ENCODE results near the gene ANO8.

The ANO8 gene

DNA sequence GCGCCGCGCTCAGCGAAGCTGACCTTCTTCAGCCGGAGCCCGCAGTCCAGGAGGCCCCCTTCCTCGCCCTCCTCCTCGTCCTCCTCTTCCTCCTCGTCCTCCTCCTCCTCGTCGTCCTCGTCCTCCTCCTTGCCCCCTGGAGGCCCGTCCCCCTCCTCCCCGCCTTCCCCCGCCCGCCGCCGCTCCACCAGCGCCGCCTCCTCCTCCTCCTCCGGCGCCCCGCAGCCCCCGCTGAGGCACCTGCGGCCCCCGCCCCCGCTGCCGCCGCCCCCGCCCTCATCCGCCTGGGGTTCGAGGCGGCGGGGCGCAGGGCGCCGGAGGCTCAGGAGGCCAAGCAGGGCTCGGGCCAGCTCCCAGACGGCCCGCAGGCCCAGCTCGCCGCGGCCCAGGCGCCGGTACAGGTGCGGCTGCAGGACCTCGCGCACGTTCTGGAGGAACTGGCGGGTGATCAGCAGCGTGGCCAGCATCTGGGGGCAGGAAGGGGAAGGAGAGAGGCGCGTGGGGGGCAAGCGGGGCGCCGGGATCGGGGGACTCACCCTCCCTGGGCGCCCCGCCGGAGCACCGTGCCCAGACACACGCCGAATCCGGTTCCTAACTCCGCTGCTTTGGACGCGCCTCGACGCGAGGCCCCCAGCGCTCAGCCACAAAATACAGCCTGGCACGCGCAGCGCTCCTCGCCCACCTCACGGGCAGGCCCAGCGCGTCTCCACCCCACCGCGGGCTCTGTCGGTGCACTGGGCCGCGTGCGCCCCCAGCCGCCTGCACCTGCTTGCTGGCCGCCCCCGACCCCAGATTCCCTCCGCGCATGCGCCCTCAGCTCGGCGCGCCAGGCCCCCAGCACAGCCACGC is 5.9 kb downstream of the ANO8 start:
- peak in 3 of 5 experiments; percentile 21 to 43 (median 40) for DNase-seq

- DNase-seq: peak; percentile 36 to 64 (median 43)
Measured at GRCh38 chr19:17327654-17328516, 6.8 kb downstream of the ANO8 start.

DNA sequence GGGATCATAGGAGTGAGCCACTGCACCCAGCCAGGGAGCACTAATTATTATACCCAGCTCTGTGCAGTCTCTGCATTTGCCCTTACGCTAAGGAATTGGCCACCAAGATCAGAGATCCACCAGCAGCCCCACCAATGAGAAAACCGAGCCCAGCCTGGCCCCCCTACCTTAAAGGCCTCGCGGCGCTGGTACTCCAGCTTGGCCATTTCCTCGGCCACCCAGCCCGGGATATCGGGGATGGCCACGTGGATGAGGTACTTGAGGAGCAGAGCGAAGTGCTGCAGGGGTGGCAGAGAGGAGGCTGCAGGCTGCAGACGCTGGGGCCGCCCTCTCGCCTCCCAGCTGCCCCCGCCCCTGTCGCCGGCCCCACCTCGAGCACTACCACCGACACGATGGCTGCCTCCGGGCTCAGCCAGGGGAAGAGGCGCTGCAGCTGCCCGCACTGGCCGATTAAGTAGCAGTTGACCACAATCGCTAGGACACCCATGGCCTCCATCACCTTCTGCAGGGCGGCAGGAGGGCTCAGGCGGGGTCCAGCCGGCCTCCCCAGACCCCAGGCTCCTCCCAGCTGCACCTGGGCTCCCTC is 7.5 kb downstream of the ANO8 start:
- no peak for DNase-seq

DNA sequence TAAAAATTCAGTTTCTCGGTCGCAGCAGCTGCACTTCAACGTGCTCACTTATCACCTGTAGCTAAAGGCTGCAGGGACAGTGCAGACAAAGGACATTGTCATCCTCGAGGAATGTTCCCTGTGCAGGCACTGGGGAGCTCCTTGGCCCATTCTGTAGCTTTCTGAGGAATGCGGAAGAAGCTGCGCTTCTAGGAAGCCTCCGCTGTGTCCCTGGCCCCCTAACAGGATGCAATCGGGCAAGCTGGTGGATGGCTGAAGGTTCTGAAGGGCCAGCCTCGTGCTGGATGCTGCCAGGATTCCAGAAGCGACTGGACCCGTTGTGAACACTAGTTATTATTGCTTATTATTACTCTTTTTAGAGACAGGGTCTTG is 8.1 kb downstream of the ANO8 start:
- DNase-seq: no peak

- no peak for DNase-seq
Measured at GRCh38 chr19:17325881-17326594, 8.6 kb downstream of the ANO8 start.

- no peak for DNase-seq
Measured at GRCh38 chr19:17325133-17325532, 9.5 kb downstream of the ANO8 start.

GRCh38 chr19:17324357-17325114 is 10.1 kb downstream of the ANO8 start:
- no peak for DNase-seq

DNA sequence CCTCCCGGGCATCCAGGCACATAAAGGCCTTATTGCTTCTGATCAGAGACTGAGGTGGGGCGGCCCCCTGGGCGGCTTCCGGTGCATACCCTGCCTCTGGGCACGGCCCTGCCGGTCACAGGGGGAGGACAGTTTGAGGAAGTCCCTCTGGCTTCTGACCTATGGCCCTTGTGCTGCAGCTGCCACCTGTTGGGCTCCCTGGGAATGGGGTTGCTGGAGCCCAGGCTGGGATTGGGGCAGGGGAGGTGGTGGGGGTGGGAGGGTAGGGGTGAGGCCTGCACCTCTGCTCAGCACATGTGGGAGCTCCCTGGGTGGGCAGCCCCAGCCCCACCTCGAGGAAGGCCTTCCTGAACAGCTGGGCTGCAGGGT is 10.7 kb downstream of the ANO8 start:
- no peak for DNase-seq

DNA sequence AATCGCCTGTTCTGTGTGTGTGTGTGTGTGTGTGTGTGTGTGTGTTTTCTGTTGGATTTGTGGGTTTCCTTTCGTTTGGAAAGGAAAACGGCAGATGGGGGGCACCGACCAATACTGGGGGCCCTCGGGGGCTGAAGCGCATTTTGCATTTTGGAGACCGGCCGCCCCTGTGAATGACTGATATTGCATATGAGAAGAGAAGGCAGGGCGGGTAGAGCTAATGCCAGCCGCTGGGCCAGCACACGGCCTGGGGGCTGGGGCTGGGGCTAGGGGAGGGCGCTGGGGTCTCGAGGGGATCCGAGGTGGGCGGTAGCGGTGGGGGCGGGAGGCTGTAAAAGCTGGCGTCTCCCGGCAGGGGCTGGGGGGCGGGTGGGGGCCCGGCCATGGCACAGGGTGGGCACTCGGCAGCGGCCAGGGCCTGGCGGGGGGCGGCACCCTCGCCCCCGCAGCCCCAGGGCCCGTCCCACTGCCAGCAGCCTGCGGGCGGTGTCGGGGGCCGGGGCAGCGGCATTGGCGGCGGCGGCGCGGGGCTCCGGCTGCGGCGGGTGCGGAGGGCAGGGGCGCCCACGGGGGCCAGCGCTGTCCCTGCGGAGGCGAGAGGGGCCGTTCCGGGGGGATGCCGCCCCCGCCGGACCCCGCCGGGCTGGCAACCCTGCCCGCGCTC is 11.2 kb downstream of the ANO8 start:
- no peak for DNase-seq

DNA sequence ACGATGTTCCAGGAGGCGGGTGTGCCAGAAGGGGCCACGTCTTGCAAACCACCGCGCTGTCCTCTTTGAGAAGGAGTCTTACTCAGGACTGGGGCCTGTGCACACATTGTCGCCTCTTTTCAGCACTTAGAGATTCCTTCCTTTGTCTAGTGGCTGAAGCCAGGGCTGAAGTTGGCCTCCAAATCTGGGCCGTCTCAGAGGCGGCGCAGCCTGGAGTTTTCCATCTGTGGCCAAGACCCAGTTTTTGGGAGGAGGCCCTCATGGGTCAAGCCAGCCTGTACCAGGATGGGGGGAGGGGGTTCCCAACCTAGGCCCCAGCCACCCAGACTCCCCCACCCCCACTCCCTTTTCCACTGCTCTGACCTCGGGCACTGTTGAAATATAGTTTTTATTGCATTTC is 11.8 kb downstream of the ANO8 start:
- no peak for DNase-seq

GRCh38 chr19:17321655-17322489 is 12.8 kb downstream of the ANO8 start:
- no peak for DNase-seq

DNA sequence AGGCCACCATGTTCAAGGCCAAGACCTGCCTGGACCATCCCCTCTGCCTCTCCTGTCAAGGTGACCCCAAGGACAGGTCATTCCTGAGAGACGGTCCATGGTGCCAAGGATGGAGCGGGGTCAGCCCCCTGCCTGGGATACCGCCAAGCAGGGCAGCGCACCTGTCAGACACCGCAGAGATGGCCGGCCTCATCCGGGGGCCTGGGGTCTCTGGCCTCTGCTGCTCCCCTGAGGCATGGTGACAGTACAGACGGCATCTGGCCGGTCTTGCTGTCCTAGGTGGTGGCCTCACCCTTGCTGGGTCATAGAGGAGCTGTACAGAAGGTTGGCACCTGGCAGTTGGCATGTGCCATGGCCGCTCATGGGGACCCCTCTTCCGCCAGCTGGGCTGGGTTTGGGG is 14.2 kb downstream of the ANO8 start:
- DNase-seq: no peak

- no peak for DNase-seq
Measured at GRCh38 chr19:17319473-17320238, 15.0 kb downstream of the ANO8 start.

DNA sequence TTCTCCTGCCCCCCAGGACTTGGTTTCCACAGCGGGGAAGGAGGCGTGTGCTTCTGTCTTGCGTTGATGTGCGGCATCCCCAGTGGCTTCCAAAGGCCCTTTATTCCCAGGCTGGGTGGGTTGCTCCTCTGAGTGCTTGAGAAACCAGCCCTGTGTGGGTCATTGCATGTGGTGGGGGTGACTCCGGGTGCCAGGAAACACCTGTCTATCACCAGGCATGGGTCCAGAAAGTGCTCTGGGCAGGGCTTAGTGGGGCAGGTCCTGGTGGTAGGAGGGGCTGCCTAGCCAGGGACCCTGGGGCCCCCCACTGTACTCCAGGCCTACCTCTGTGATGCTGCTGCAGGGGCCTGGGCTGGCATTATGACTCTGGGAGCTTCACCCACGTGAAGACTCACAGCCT is 15.7 kb downstream of the ANO8 start:
- no peak for DNase-seq

DNA sequence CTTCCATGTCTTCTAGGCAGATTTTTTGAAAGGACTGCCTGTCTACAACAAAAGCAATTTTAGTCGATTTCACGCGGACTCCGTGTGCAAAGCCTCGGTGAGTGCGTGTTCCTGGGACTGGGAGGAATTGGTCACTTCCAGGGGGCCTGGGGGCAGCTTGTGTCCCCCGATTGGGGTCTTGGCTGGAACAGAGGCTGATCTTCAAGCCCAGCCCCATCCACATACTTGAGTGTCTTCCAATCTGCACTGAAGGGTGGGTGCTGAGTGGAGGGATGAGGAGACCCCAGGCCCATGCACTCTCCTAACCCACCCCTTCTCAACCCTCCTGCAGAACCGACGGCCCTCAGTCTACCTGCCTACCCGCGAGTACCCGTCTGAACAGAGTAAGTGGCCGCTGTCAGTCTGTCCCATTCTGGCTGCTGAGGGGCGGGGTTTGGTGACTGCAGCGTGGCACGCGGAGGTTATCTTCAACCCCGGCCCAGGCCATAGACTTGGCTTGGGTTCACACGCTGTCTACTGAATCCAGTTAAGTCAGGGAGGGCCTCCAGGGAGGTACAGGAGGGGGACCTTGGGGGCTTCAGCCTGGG is 20.6 kb downstream of the ANO8 start:
- no peak for DNase-seq

- DNase-seq: no peak
Measured at GRCh38 chr19:17312189-17313113, 22.2 kb downstream of the ANO8 start.

DNA sequence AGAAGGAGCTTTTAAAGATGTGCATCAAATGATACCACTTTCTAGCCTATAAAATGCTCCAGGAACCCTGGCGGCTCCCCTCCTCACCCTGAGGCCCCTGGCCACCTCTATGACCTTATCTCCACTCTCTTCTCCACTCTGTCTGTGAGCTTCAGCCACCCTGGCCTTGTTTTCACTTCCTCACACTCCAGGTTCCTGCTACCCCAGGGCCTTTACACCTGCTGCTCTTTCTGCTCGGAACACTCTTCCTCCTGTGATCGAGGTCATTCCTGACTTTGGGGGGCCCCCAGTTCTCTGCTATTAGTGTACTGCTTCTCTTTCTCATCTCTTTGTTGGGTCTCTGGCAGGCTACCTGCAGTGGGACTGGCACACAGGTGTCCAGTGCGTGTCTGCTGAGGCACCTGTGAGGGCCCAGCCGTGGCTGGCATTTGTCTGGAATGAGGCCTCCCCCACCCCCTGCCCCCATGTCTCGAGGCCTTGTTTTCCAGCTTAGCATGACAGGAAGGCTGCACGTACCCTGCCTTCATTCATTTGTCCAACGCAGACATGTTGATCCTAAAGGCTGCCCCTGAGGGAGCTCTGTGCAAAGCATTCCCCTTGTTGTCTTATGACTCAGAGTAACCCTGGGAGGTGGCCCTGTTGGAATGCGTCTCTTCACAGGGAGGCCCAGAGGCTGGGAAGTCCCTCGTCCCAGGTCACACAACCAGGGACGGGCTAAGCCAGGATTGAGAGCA is 23.0 kb downstream of the ANO8 start:
- DNase-seq: no peak

Data from T-helper 2 cell (primary cell).